ENCODE results near the gene CILP2.

DNA sequence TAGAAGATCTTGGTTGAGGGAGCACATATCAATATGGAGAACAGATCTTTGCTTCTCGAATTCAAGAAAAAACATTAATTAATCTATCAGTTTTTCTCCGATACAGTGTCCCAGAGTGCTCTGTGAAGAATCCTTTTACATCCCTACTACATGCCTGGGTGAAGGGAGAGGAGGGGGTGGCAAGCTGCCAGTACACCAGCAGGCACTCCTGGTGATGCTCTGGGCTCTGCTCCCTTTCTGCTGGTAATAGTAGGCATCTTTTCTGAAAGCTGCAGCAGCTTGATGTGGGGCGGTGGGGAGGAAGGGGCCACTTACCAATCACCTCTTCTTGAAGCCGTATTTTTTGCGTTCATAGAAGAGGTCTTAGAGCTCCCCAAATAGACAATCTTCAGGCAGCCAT lies 49.7 kb downstream of the CILP2 start:
- TF ChIP-seq, protein P1, sequence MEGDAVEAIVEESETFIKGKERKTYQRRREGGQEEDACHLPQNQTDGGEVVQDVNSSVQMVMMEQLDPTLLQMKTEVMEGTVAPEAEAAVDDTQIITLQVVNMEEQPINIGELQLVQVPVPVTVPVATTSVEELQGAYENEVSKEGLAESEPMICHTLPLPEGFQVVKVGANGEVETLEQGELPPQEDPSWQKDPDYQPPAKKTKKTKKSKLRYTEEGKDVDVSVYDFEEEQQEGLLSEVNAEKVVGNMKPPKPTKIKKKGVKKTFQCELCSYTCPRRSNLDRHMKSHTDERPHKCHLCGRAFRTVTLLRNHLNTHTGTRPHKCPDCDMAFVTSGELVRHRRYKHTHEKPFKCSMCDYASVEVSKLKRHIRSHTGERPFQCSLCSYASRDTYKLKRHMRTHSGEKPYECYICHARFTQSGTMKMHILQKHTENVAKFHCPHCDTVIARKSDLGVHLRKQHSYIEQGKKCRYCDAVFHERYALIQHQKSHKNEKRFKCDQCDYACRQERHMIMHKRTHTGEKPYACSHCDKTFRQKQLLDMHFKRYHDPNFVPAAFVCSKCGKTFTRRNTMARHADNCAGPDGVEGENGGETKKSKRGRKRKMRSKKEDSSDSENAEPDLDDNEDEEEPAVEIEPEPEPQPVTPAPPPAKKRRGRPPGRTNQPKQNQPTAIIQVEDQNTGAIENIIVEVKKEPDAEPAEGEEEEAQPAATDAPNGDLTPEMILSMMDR (conservative IDR thresholded peaks at IDR 0.05; ENCODE audit: low read depth, low read length), result no peak
- TF ChIP-seq EZH2 (IDR thresholded peaks at IDR 0.05; ENCODE audit: low read length, unreplicated experiment) (no peak), EZH2phosphoT487 (IDR thresholded peaks at IDR 0.05; ENCODE audit: borderline replicate concordance, low read length) (no peak)

Measured in PC-3 (cell line).